ENCODE results near the gene AGPAT3. TPM values are rescaled to one million over a fixed set of nuclear protein-coding genes. Genes with fewer than 3 reads are reported as not detected.
"Not testable (repeated sequence)": the region's sequence is repeated elsewhere in the genome, so short reads cannot be mapped to it uniquely, and the experiment has no call there.

Gene AGPAT3
- total RNA-seq, 1 experiment from 2014 or later = 58.3 TPM

DNA sequence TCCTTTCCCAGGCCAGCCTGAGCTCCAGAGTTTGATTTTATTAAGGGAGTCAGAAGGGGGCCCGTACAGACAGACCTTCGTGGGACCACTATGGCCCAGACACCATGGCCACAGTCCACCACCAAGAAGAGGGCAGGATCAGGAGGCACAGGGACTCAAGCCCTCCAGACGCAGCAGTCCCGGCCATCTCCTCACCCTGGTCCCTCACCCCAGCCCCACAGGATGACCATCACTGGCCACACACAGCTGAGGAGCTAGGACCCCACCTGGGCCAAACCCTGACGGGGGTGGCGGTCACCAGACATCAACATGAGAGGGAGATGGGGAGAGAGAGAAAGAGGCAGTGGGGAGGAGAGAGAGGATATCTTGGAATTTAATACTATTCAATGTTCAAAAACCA, 29.2 kb upstream of the AGPAT3 start:
- no peaks in the 10 kb centered on the region for H3K9me3 Mint-ChIP-seq (ENCODE audit: unreplicated experiment)
- H3K36me3 Mint-ChIP-seq (ENCODE audit: insufficient read depth, unreplicated experiment) = no peaks in the 10 kb centered on the region
- no peaks in the 10 kb centered on the region for H3K4me1 Mint-ChIP-seq (ENCODE audit: insufficient read depth, unreplicated experiment)
- H3K27ac Mint-ChIP-seq (ENCODE audit: low read depth, unreplicated experiment) = no peak overlapping the region
- DNase-seq (ENCODE audit: unreplicated experiment) = no peak
- no TSS peak for BruUV-seq (replicated peaks)
- CTCF ChIA-PET = no interaction called here
- TF ChIP-seq, protein P1, sequence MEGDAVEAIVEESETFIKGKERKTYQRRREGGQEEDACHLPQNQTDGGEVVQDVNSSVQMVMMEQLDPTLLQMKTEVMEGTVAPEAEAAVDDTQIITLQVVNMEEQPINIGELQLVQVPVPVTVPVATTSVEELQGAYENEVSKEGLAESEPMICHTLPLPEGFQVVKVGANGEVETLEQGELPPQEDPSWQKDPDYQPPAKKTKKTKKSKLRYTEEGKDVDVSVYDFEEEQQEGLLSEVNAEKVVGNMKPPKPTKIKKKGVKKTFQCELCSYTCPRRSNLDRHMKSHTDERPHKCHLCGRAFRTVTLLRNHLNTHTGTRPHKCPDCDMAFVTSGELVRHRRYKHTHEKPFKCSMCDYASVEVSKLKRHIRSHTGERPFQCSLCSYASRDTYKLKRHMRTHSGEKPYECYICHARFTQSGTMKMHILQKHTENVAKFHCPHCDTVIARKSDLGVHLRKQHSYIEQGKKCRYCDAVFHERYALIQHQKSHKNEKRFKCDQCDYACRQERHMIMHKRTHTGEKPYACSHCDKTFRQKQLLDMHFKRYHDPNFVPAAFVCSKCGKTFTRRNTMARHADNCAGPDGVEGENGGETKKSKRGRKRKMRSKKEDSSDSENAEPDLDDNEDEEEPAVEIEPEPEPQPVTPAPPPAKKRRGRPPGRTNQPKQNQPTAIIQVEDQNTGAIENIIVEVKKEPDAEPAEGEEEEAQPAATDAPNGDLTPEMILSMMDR (IDR thresholded peaks at IDR 0.05; ENCODE audit: unreplicated experiment) = no peak
- no peak overlapping the region for H3K4me3 Mint-ChIP-seq (ENCODE audit: unreplicated experiment)
- POLR2A ChIA-PET = no interaction called here
- H3K27me3 Mint-ChIP-seq (ENCODE audit: insufficient read depth, unreplicated experiment) = peaks cover 30% of the 10 kb centered on the region
- intact Hi-C loops (cut with micrococcal nuclease) = no loop called here

GRCh38 chr21:43836616-43837015, 28.4 kb upstream of the AGPAT3 start:
- POLR2A ChIA-PET = interaction anchor here (0.8 kb wide), 1 partner anchor 12 kb away, joined by 5 read pairs; no protein-coding TSS in a partner anchor

GRCh38 chr21:43840259-43840658, 24.8 kb upstream of the AGPAT3 start:
- Mint-ChIP-seq H3K9me3 (ENCODE audit: unreplicated experiment) (no peaks in the 10 kb centered on the region), H3K27ac (ENCODE audit: low read depth, unreplicated experiment) (no peak overlapping the region), H3K36me3 (ENCODE audit: insufficient read depth, unreplicated experiment) (no peaks in the 10 kb centered on the region), H3K27me3 (ENCODE audit: insufficient read depth, unreplicated experiment) (peaks cover 27% of the 10 kb centered on the region), H3K4me1 (ENCODE audit: insufficient read depth, unreplicated experiment) (no peaks in the 10 kb centered on the region), H3K4me3 (ENCODE audit: unreplicated experiment) (no peak overlapping the region)
- no peak for DNase-seq (ENCODE audit: unreplicated experiment)
- TF ChIP-seq, protein P1 (IDR thresholded peaks at IDR 0.05; ENCODE audit: unreplicated experiment) = no peak
- ChIA-PET CTCF (no interaction called here), POLR2A (no interaction called here)
- intact Hi-C loops (cut with micrococcal nuclease) = no loop called here
- no TSS peak for BruUV-seq (replicated peaks)

More at GRCh38 chr21:43836616-43837015, 28.4 kb upstream of the AGPAT3 start:
- BruUV-seq (replicated peaks) = no TSS peak
- H3K4me1 Mint-ChIP-seq (ENCODE audit: insufficient read depth, unreplicated experiment) = no peaks in the 10 kb centered on the region
- H3K4me3 Mint-ChIP-seq (ENCODE audit: unreplicated experiment) = no peak overlapping the region
- no peaks in the 10 kb centered on the region for H3K36me3 Mint-ChIP-seq (ENCODE audit: insufficient read depth, unreplicated experiment)
- H3K27me3 Mint-ChIP-seq (ENCODE audit: insufficient read depth, unreplicated experiment) = peaks cover 27% of the 10 kb centered on the region
- CTCF ChIA-PET = interaction anchor here (0.7 kb wide), 1 partner anchor 25 kb away, joined by 3 read pairs; no protein-coding TSS in a partner anchor
- DNase-seq (ENCODE audit: unreplicated experiment) = no peak
- H3K27ac Mint-ChIP-seq (ENCODE audit: low read depth, unreplicated experiment) = no peak overlapping the region
- TF ChIP-seq, protein P1 (IDR thresholded peaks at IDR 0.05; ENCODE audit: unreplicated experiment) = no peak
- H3K9me3 Mint-ChIP-seq (ENCODE audit: unreplicated experiment) = no peaks in the 10 kb centered on the region
- intact Hi-C loops (cut with micrococcal nuclease) = no loop called here

DNA sequence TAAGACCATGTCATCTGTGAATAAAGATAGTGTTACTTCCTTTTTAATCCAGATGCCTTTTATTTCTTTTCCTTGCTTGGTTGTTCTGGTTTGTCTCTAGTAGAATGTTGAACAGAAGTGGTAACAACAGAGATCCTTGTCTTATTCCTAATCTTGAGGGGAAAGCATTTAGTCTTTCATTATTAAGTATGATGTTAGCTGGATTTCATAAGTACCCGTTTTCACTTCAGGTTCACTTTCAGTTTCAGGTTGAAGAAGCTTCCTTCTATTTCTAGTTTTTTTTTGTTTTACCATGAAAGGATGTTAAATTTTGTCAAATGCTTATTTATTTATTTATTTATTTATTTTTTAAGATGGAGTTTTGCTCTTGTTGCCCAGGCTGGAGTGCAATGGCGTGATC, 22.3 kb upstream of the AGPAT3 start:
- Mint-ChIP-seq H3K27ac (ENCODE audit: low read depth, unreplicated experiment) (no peak overlapping the region), H3K4me1 (ENCODE audit: insufficient read depth, unreplicated experiment) (no peaks in the 10 kb centered on the region), H3K36me3 (ENCODE audit: insufficient read depth, unreplicated experiment) (no peaks in the 10 kb centered on the region), H3K9me3 (ENCODE audit: unreplicated experiment) (no peaks in the 10 kb centered on the region), H3K4me3 (ENCODE audit: unreplicated experiment) (no peak overlapping the region), H3K27me3 (ENCODE audit: insufficient read depth, unreplicated experiment) (peaks cover 12% of the 10 kb centered on the region)
- BruUV-seq (replicated peaks) = no TSS peak
- DNase-seq (ENCODE audit: unreplicated experiment) = no peak
- intact Hi-C loops (cut with micrococcal nuclease) = no loop called here
- TF ChIP-seq, protein P1 (IDR thresholded peaks at IDR 0.05; ENCODE audit: unreplicated experiment) = no peak
- POLR2A ChIA-PET = no interaction called here
- CTCF ChIA-PET = no interaction called here

DNA sequence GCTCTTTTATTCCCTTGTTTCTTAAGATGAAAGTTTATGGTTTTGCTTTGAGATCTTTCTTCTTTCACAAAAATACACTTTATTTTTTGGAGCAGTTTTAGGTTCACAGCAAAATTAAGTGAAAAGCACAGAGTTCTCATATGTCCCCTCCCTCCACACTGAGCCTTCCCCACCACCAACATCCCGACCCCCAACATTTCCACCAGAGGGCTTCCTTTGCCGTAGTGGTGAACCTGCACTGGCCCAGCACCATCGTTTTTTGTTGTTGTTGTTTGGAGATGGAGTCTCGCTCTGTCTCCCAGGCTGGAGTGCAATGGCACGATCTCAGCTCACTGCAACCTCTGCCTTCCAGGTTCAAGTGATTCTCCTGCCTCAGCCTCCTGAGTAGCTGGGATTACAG, 20.1 kb upstream of the AGPAT3 start:
- CTCF ChIA-PET; H3K27me3 Mint-ChIP-seq (ENCODE audit: insufficient read depth, unreplicated experiment); H3K27ac Mint-ChIP-seq (ENCODE audit: low read depth, unreplicated experiment); POLR2A ChIA-PET; intact Hi-C loops (cut with micrococcal nuclease); DNase-seq (ENCODE audit: unreplicated experiment); BruUV-seq (replicated peaks); H3K9me3 Mint-ChIP-seq (ENCODE audit: unreplicated experiment); H3K4me1 Mint-ChIP-seq (ENCODE audit: insufficient read depth, unreplicated experiment); H3K36me3 Mint-ChIP-seq (ENCODE audit: insufficient read depth, unreplicated experiment); H3K4me3 Mint-ChIP-seq (ENCODE audit: unreplicated experiment): not testable (repeated sequence)

All from MCF 10A (cell line).